AG04449 (cell line): ENCODE measurements around the gene LTA.

Experiments
- CTCF ChIA-PET: fragments of 350-600 bp; formaldehyde crosslinking; extraction: SDS; loops from one replicate; lab custom pipeline; 2021; ENCODE audit warnings: antibody characterized with exemption; lab: Yijun Ruan, JAX
- POLR2A ChIA-PET: fragments of 400-600, 350-600 bp; formaldehyde crosslinking; extraction: SDS; loops from one replicate; lab custom pipeline; 2020; ENCODE audit warnings: antibody characterized with exemption, inconsistent platforms; lab: Yijun Ruan, JAX
- DNase-seq: peaks from one replicate; pipeline ENCODE4 v3.0.0-alpha.2; 2010; ENCODE audit warnings: low read depth, low spot score
- H3K4me3 ChIP-seq: 2 replicates; pipeline ENCODE4 v1.5.1; 2011; ENCODE audit warnings: low read depth, mild to moderate bottlenecking, control low read depth, low read length
- CTCF ChIP-seq: IDR thresholded peaks from one replicate; pipeline ENCODE4 v1.5.1; 2011; ENCODE audit warnings: mild to moderate bottlenecking, moderate library complexity, low read length, control low read depth, inconsistent platforms; ENCODE audit not compliant: insufficient read depth; ENCODE audit errors: missing control alignments

The LTA gene

DNA sequence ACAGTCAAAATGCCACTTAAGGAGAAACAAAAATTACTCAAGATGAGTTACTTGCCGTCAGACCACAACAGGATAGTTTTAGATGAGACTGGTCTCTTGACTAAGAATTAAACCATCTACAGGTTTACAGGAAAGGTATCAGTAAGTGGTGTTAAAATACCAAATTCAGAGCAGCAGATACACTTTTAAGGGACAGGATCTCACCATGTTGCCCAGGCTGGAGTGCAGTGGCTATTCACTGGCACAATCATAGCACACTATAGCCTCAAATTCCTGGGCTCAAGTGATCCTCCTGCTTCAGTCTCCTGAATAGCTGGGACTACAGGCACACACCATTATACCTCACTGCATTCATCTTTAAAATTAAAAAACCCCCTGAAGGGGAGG, 38.6 kb upstream of the LTA start:
- no peak for DNase-seq
- no peak overlapping the region for H3K4me3 ChIP-seq
- no peak for TF ChIP-seq CTCF
- POLR2A ChIA-PET: no interaction called here
- CTCF ChIA-PET: interaction anchor here (1.3 kb wide), 1 partner anchor 13 kb away, joined by 4 read pairs; the partner anchor contains the start of gene ATP6V1G2

DNA sequence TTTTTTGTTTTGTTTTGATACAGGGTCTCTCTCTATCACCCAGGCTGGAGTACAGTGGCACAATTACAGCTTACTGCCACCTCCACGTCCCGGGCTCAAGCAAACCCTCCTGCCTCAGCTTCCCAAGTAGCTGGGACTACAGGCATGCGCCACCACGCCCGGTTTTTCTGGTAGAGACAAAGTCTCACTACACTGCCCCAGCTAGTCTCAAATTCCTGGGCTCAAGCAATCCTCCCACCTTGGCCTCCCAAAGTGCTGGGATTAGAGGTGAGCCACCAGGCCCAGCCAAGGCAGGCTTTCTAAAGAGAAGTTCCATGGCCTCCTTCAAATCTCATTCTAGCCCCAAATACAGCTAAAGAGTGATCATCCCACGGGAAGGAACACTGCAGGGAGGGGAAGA, 38.1 kb upstream of the LTA start:
- ChIA-PET POLR2A (no interaction called here), CTCF (interaction anchor here (1.3 to 38.4 kb wide), 2 partner anchors 12 to 54 kb away, joined by 4 to 1569 read pairs; partner anchors contain the start of genes ATP6V1G2, LST1, LTB and NCR3)
- H3K4me3 ChIP-seq: no peak overlapping the region
- DNase-seq: no peak
- no peak for TF ChIP-seq CTCF

DNA sequence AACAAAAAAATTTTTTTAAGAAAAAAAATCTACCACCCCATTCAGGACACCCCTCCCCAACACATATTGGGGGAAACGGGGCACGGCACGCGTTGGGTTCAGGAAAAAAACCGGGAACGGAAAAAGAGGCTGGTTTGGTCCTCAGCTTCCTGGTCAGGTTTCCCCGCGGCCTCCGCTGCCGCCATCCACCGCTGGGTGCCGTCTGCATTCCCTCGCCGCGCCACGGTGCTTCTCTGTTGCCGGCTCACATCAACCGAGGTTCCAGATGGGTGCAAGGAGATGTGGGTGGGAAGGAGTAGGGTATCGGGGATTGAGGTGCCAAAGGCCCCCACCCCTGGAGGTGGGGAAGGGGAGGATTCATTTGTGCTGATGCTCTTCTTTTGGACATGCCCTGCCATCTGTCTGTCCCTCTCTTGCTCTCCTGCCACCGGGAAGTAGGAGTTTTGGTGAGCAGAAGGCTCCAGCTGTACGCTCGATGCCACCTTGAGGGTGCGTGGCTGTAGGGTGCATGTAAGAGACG, 37.5 kb upstream of the LTA start:
- CTCF ChIA-PET: interaction anchor here (1.3 to 38.4 kb wide), 2 partner anchors 12 to 53 kb away, joined by 4 to 1569 read pairs; partner anchors contain the start of genes ATP6V1G2, LST1, LTB and NCR3
- no peak for TF ChIP-seq CTCF
- POLR2A ChIA-PET: no interaction called here
- DNase-seq: no peak
- no peak overlapping the region for H3K4me3 ChIP-seq

DNA sequence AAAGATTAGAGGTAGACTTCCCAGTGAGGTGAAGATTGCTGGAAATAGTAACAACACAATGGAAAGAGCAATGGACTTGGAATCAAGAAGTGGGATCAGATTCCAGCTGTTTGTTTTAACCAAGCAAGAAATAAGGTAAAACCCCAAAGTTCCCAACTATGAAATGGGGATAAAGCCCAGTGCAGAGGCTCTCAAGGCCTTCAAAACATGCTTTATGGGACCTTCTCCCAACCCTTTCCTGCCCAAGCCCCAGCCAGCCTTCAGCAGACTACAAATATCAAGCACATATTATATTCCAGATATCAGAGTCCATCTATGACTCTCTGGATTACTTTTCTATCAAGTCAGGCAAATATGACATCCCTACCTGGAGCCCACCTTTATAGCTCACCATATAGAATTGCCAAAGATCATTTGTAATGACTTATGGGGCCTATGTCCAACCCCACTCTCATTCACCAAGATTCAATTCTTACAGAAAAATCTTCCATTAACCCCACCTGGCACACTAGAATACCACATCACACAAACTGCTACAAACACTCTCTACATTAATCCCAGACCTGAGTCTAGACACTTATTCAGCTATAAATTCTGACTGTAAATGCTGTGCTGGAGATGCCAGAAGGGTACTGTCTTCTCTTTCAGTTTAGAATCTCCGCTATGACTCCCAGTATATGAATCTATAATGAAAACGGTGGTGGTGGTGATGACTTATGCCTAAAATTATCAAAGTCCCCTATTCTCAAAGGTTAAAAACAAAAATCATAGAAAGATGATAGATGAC, 36.4 kb upstream of the LTA start:
- POLR2A ChIA-PET: no interaction called here
- no peak for TF ChIP-seq CTCF
- H3K4me3 ChIP-seq: no peak overlapping the region
- CTCF ChIA-PET: interaction anchor here (1.4 to 38.4 kb wide), 2 partner anchors 52 to 74 kb away, joined by 3 to 1569 read pairs; partner anchors contain the start of genes LST1, LTB, NCR3 and TNF
- no peak for DNase-seq

DNA sequence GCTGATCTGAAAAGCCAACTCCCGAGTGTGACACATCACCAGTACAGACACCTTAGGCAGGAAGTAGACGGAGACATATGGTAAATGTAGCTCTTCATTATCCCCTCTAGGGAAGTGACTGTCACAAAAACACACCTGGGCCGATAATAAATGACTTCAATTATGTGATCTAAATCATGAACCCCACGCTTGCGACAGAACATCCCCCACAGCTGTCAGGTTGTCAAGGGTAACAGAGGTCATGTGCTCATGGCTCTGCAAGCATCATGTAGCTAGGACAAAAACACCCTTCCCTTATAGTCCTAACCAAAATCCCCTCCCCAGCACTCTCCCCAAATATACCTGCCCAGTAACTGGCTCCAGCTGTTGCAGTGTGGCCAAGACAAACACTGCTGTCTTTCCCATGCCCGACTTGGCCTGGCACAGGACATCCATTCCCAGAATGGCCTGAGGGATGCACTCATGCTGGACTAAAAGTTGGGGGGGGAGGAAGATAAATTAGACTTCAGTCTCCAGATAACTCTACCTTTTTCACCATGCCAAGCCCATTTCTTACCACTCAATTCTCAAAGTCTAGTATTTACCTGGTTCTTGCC, 33.2 kb upstream of the LTA start:
- H3K4me3 ChIP-seq: peak overlapping the region; percentile 24
- DNase-seq: no peak
- CTCF ChIA-PET: interaction anchor here (1.5 to 38.4 kb wide), 4 partner anchors 11 to 49 kb away, joined by 4 to 1569 read pairs (median 10); partner anchors contain the start of genes LST1, LTB, MCCD1 and NCR3
- TF ChIP-seq CTCF: no peak
- POLR2A ChIA-PET: interaction anchor here (1.0 kb wide), 1 partner anchor 97 kb away, joined by 3 read pairs; no protein-coding TSS in a partner anchor

DNA sequence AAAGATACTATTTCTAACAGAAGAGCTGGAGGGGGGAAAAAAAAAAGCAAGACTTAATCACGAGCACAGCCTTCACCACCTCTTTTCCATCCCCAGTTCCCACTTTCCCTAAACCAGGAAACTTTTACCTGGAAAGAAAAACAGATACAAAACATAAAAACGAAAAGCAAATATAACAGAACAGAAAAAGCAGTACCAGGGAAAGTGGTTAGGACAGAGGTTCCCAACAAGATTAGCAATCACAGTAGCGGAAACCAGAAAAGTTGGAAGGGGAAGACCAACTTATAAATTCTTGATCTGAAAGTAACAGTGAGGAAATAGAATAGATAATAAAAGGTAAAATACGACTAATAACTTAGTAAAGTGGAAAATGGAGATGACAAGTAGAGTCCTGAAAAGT, 31.4 kb upstream of the LTA start:
- no peak for DNase-seq
- no peak for TF ChIP-seq CTCF
- CTCF ChIA-PET: interaction anchor here (0.8 to 38.4 kb wide), 5 partner anchors 11 to 68 kb away, joined by 3 to 1569 read pairs (median 5); partner anchors contain the start of genes LST1, LTB, NCR3 and TNF
- H3K4me3 ChIP-seq: peak overlapping the region; percentile 97
- POLR2A ChIA-PET: interaction anchor here (0.7 to 2.3 kb wide), 6 partner anchors 12 to 1752 kb away, joined by 3 to 13 read pairs (median 4); partner anchors contain the start of genes HSPA1B and MCCD1
